ENCODE results near the gene CDT1.

DNA sequence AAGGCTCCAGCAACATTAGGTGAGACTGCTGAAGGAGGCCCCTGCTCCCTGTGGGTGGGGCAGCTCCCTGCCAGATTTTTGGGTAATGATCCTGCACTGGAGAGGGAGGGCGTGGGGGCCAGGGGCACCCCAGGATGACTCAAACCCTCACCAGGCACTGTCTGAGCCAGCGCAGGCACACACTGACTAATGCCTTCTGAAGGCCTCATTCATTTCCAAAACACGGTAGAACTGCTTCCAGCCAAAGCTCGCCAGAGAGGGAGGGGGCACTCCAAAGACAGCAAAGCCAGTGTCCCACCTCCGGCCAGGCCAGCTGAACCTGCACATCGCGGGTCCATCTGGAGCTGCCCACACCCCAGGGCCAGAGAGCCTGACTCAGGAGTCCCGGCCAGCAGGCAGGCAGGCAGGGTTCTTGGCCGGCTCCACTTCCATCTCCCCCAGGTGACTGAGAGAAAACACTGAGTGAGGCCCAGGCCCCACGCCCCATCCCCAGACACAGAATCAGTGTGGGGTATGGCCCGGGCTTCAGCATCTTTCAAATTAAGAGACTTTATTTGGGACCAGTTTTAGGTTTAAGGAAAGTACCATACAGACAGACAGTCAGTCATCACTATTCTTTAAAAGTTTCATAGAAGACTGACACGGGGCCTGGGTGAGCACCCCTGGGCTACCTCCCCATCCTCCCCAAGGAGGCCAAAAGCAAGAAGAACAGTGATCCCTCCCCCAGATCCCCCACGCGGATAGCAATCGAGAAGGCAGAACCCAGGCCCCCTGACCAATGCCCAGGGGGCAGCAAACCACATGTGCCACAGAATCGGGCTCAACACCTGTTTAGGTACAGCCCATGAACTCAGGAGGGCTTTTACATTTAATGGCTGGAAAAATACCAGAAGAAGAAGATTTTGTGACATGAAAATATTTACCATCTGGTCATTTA is 20.9 kb upstream of the CDT1 start:
- TF ChIP-seq EZH2 (IDR thresholded peaks at IDR 0.05; ENCODE audit: low read depth, unreplicated experiment) = no peak
- TF ChIP-seq, protein P1, sequence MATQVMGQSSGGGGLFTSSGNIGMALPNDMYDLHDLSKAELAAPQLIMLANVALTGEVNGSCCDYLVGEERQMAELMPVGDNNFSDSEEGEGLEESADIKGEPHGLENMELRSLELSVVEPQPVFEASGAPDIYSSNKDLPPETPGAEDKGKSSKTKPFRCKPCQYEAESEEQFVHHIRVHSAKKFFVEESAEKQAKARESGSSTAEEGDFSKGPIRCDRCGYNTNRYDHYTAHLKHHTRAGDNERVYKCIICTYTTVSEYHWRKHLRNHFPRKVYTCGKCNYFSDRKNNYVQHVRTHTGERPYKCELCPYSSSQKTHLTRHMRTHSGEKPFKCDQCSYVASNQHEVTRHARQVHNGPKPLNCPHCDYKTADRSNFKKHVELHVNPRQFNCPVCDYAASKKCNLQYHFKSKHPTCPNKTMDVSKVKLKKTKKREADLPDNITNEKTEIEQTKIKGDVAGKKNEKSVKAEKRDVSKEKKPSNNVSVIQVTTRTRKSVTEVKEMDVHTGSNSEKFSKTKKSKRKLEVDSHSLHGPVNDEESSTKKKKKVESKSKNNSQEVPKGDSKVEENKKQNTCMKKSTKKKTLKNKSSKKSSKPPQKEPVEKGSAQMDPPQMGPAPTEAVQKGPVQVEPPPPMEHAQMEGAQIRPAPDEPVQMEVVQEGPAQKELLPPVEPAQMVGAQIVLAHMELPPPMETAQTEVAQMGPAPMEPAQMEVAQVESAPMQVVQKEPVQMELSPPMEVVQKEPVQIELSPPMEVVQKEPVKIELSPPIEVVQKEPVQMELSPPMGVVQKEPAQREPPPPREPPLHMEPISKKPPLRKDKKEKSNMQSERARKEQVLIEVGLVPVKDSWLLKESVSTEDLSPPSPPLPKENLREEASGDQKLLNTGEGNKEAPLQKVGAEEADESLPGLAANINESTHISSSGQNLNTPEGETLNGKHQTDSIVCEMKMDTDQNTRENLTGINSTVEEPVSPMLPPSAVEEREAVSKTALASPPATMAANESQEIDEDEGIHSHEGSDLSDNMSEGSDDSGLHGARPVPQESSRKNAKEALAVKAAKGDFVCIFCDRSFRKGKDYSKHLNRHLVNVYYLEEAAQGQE (IDR thresholded peaks at IDR 0.05; ENCODE audit: unreplicated experiment) = no peak
- TF ChIP-seq, protein P2, sequence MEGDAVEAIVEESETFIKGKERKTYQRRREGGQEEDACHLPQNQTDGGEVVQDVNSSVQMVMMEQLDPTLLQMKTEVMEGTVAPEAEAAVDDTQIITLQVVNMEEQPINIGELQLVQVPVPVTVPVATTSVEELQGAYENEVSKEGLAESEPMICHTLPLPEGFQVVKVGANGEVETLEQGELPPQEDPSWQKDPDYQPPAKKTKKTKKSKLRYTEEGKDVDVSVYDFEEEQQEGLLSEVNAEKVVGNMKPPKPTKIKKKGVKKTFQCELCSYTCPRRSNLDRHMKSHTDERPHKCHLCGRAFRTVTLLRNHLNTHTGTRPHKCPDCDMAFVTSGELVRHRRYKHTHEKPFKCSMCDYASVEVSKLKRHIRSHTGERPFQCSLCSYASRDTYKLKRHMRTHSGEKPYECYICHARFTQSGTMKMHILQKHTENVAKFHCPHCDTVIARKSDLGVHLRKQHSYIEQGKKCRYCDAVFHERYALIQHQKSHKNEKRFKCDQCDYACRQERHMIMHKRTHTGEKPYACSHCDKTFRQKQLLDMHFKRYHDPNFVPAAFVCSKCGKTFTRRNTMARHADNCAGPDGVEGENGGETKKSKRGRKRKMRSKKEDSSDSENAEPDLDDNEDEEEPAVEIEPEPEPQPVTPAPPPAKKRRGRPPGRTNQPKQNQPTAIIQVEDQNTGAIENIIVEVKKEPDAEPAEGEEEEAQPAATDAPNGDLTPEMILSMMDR (conservative IDR thresholded peaks at IDR 0.05; ENCODE audit: low read depth in 2 of 2) = no peak
- no peak for TF ChIP-seq EZH2phosphoT487 (IDR thresholded peaks at IDR 0.05; ENCODE audit: unreplicated experiment)
- no peak for TF ChIP-seq POLR2AphosphoS5 (IDR thresholded peaks at IDR 0.05; ENCODE audit: low read depth)
- no peak for TF ChIP-seq JUNB (IDR thresholded peaks at IDR 0.05; ENCODE audit: unreplicated experiment)
- TF ChIP-seq CREB1 (CRISPR knock-in tag; IDR thresholded peaks at IDR 0.05; ENCODE audit: low read depth) = no peak
- TF ChIP-seq, protein P3, sequence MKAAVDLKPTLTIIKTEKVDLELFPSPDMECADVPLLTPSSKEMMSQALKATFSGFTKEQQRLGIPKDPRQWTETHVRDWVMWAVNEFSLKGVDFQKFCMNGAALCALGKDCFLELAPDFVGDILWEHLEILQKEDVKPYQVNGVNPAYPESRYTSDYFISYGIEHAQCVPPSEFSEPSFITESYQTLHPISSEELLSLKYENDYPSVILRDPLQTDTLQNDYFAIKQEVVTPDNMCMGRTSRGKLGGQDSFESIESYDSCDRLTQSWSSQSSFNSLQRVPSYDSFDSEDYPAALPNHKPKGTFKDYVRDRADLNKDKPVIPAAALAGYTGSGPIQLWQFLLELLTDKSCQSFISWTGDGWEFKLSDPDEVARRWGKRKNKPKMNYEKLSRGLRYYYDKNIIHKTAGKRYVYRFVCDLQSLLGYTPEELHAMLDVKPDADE (IDR thresholded peaks at IDR 0.05) = no peak
- no peak for TF ChIP-seq STAT1 (IDR thresholded peaks at IDR 0.05; ENCODE audit: unreplicated experiment)
- no peak for TF ChIP-seq ZNF331 (CRISPR knock-in tag; IDR thresholded peaks at IDR 0.05; ENCODE audit: low read depth)
- TF ChIP-seq ZNF114 (CRISPR knock-in tag; IDR thresholded peaks at IDR 0.05) = no peak
